HCT116 (cell line): ENCODE measurements around the gene SYT11. TPM values are rescaled to one million over a fixed set of nuclear protein-coding genes. Genes with fewer than 3 reads are reported as not detected.
A peak's percentile ranks its signal among the peaks of the same experiment; 100 is the strongest.
"Not testable (repeated sequence)": the region's sequence is repeated elsewhere in the genome, so short reads cannot be mapped to it uniquely, and the experiment has no call there.

Source experiments
- ATAC-seq: fragments of 200-7000 bp; cut with Tn5 transposase; 2 replicates; pipeline ENCODE4 v1.9.1; 2020; ENCODE audit warnings: mild to moderate bottlenecking, moderate library complexity
- BruUV-seq: library from RNA; stranded (reverse); fragments of 400-500 nt; replicated peaks from 2 replicates; lab custom pipeline; 2021; lab: Mats Ljungman, UMichigan
- CTCF ChIA-PET: fragments of 300-600 bp; sonication (Branson Sonifier 250); formaldehyde crosslinking; loops from one replicate; lab custom pipeline; 2021; ENCODE audit warnings: antibody characterized with exemption; lab: Charles Lee
- POLR2A ChIA-PET: fragments of 300-600, 350-600 bp; sonication (Branson Sonifier 250); formaldehyde crosslinking; loops from one replicate; lab custom pipeline; 2021; ENCODE audit warnings: antibody characterized with exemption; lab: Charles Lee
- RAD21 ChIA-PET, 2 experiments: fragments of 300-600 bp; sonication (Branson Sonifier 250); formaldehyde crosslinking; loops; one replicate each; lab custom pipeline; 2023; ENCODE audit warnings: low total read pairs in 2 of 2; ENCODE audit not compliant: uncharacterized antibody in 2 of 2, unreplicated experiment in 2 of 2, low non-redundant PET in 1 of 2; lab: Charles Lee
- DNase-seq: peaks from one replicate; pipeline ENCODE4 v3.0.0-alpha.2; 2010; ENCODE audit warnings: low read depth, low spot score
- H2AFZ ChIP-seq: fragments of 200-600 bp; shearing (Covaris generic), sonication (generic); 2 replicates; pipeline ENCODE4 v1.6.1; 2017; ENCODE audit warnings: low read depth, mixed run types, mixed read lengths, antibody characterized with exemption, low read length; ENCODE audit not compliant: poor library complexity, severe bottlenecking
- H3K27ac ChIP-seq: 2 replicates; pipeline ENCODE4 v1.5.1; 2012; ENCODE audit warnings: low read depth, low read length
- H3K27me3 ChIP-seq: fragments of 200-600 bp; sonication (generic); 2 replicates; pipeline ENCODE4 v1.6.1; 2016; ENCODE audit warnings: mixed run types, low read length, mixed read lengths; ENCODE audit not compliant: insufficient read depth
- H3K36me3 ChIP-seq, 2 experiments: fragments of 200-500 bp in 1 of 2; fragments of 200-600 bp in 1 of 2; sonication (Bioruptor generic) in 1 of 2; sonication (generic) in 1 of 2; 2 replicates each; pipeline versions ENCODE4 v1.5.1 to v1.6.1; 2014 to 2016; ENCODE audit warnings: low read length in 2 of 2, inconsistent platforms in 1 of 2, mixed read lengths in 1 of 2, mixed run types in 1 of 2; ENCODE audit not compliant: insufficient read depth in 2 of 2, control insufficient read depth in 1 of 2
- H3K4me1 ChIP-seq, 2 experiments: fragments of 200-600 bp in 1 of 2; sonication (generic) in 1 of 2; 2 replicates each; pipeline versions ENCODE4 v1.5.1 to v1.6.1; 2012 to 2017; ENCODE audit warnings: low read length in 2 of 2, inconsistent platforms in 1 of 2, mild to moderate bottlenecking in 1 of 2, mixed read lengths in 1 of 2, mixed run types in 1 of 2, moderate library complexity in 1 of 2; ENCODE audit not compliant: insufficient read depth in 2 of 2, control insufficient read depth in 1 of 2
- H3K4me2 ChIP-seq: fragments of 200-600 bp; sonication (generic); 2 replicates; pipeline ENCODE4 v1.6.1; 2017; ENCODE audit warnings: mixed run types, low read length, mixed read lengths
- H3K4me3 ChIP-seq, 2 experiments: fragments of 200-600 bp in 1 of 2; sonication (generic) in 1 of 2; replicated peaks in 1 of 2; 2 replicates each; pipeline ENCODE4 v1.5.1; 2011 to 2016; ENCODE audit warnings: low read length in 2 of 2, control low read depth in 1 of 2, low read depth in 1 of 2, mild to moderate bottlenecking in 1 of 2, mixed read lengths in 1 of 2, mixed run types in 1 of 2
- H3K79me2 ChIP-seq: fragments of 200-600 bp; sonication (generic); 2 replicates; pipeline ENCODE4 v1.6.1; 2017; ENCODE audit warnings: mild to moderate bottlenecking, mixed run types, low read length, moderate library complexity, mixed read lengths; ENCODE audit not compliant: insufficient read depth
- H3K9ac ChIP-seq: fragments of 200-600 bp; sonication (generic); 2 replicates; pipeline ENCODE4 v1.6.1; 2016; ENCODE audit warnings: low read length, mixed read lengths
- H3K9me2 ChIP-seq: fragments of 200-600 bp; sonication (generic), shearing (Covaris generic); 2 replicates; pipeline ENCODE4 v1.6.1; 2017; ENCODE audit warnings: mixed run types, mild to moderate bottlenecking, moderate library complexity; ENCODE audit not compliant: insufficient read depth
- H3K9me3 ChIP-seq, 2 experiments: fragments of 200-500 bp in 1 of 2; fragments of 200-600 bp in 1 of 2; sonication (Bioruptor generic) in 1 of 2; sonication (generic) in 1 of 2; 2 replicates each; pipeline ENCODE4 v1.6.1; 2014 to 2017; ENCODE audit warnings: low read length in 2 of 2, mixed read lengths in 2 of 2, inconsistent platforms in 1 of 2, low read depth in 1 of 2, mild to moderate bottlenecking in 1 of 2, mixed run types in 1 of 2, moderate library complexity in 1 of 2; ENCODE audit not compliant: control insufficient read depth in 1 of 2, insufficient read depth in 1 of 2
- H4K20me1 ChIP-seq: fragments of 200-600 bp; sonication (generic), shearing (Covaris generic); 2 replicates; pipeline ENCODE4 v1.6.1; 2017; ENCODE audit warnings: mixed run types, mild to moderate bottlenecking, moderate library complexity; ENCODE audit not compliant: insufficient read depth
- ATF3 ChIP-seq: IDR thresholded peaks from 2 replicates; pipeline ENCODE4 v1.6.1; 2012
- ELF1 ChIP-seq: IDR thresholded peaks from 2 replicates; pipeline ENCODE4 v1.6.1; 2012; ENCODE audit warnings: low read depth, borderline replicate concordance
- POLR2AphosphoS5 ChIP-seq: IDR thresholded peaks from 2 replicates; pipeline ENCODE4 v1.6.1; 2011; ENCODE audit warnings: mild to moderate bottlenecking, low read depth, low read length, moderate library complexity
- RAD21 ChIP-seq: IDR thresholded peaks from 2 replicates; pipeline ENCODE4 v1.6.1; 2012; ENCODE audit warnings: low read depth, mild to moderate bottlenecking
- intact Hi-C: fragments of 100-400 bp; cut with micrococcal nuclease; formaldehyde crosslinking; loops from 2 replicates; pipeline ENCODE4 v1.10.0; 2022
- total RNA-seq: library from RNA; stranded (reverse); gene quantifications from one replicate; pipeline ENCODE4 v1.2.1, GENCODE V29; 2021; ENCODE audit not compliant: unreplicated experiment

SYT11 gene
- total RNA-seq, 1 experiment from 2014 or later, result 0.17 TPM

GRCh38 chr1:155893389-155894142 lies 34.2 kb downstream of the SYT11 start (continued):
- peak; percentile 46 for TF ChIP-seq POLR2AphosphoS5
- TF ChIP-seq RAD21, result no peak
- no peak for TF ChIP-seq ATF3
- no peak for TF ChIP-seq ELF1

DNA sequence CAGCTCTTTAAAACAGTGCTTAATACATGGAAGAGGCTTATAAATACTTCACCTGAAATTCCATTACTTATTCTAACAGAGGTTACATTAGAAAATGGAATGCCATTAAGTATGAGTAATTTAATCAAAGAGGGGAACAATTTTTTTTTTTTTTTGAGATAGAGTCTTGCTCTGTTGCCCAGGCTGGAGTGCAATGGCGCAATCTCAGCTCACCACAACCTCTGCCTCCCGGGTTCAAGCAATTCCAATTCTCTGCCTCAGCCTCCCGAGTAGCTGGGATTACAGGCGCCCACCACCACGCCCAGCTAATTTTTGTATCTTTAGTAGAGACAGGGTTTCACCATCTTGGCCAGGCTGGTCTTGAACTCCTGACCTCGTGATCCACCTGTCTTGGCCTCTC lies 36.2 kb downstream of the SYT11 start:
- H3K9ac ChIP-seq, RAD21 ChIA-PET, H3K79me2 ChIP-seq, BruUV-seq, H3K9me3 ChIP-seq, POLR2A ChIA-PET, intact Hi-C loops, CTCF ChIA-PET, H3K27ac ChIP-seq, ATAC-seq, H3K9me2 ChIP-seq, DNase-seq, H4K20me1 ChIP-seq, H3K4me3 ChIP-seq, H3K27me3 ChIP-seq, H3K4me2 ChIP-seq, H2AFZ ChIP-seq: not testable (repeated sequence)
- peaks cover 24 to 33% of the 10 kb centered on the region in 2 experiments; a peak in 3 of 4 replicates for H3K36me3 ChIP-seq
- peaks cover 27 to 41% of the 10 kb centered on the region in 2 experiments for H3K4me1 ChIP-seq

DNA sequence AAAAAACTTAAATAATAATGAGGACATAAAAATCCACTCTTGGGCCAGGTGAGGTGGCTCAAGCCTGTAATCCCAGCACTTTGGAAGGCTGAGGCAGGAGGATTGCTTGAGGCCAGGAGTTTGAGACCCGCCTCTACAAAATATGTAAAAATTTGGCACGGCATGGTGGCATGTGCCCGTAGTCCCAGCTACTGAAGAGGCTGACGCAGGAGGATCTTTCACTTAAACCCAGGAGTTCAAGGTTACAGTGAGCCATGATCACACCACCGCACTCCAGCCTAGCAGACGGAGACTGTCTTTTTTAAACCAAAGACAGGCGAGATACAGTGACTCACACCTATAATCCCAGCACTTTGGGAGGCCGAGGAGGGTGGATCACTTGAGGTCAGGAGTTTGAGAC lies 37.1 kb downstream of the SYT11 start:
- H2AFZ ChIP-seq, H3K79me2 ChIP-seq, H3K9me2 ChIP-seq, H3K9me3 ChIP-seq, intact Hi-C loops, H3K27ac ChIP-seq, H3K9ac ChIP-seq, H4K20me1 ChIP-seq, H3K27me3 ChIP-seq, ATAC-seq, POLR2A ChIA-PET, RAD21 ChIA-PET, DNase-seq, BruUV-seq, H3K4me3 ChIP-seq, CTCF ChIA-PET, H3K4me2 ChIP-seq: not testable (repeated sequence)
- peaks cover 27 to 39% of the 10 kb centered on the region in 2 experiments for H3K4me1 ChIP-seq
- H3K36me3 ChIP-seq, result peaks cover 29 to 33% of the 10 kb centered on the region in 2 experiments; a peak in 3 of 4 replicates
